Limb (tissue), 2 donors: ENCODE results near the gene TNPO3.
"Not testable (repeated sequence)": the region's sequence is repeated elsewhere in the genome, so short reads cannot be mapped to it uniquely, and the experiment has no call there.

Experiments
- DNase-seq, 2 donors: peaks; one replicate each; pipeline ENCODE4 v3.0.0-alpha.2; 2016; ENCODE audit errors: extremely low spot score in 2 of 2

Gene TNPO3

GRCh38 chr7:128924707-128925588 is 130.0 kb downstream of the TNPO3 start:
- no peak for DNase-seq

GRCh38 chr7:128923411-128923800 is 131.5 kb downstream of the TNPO3 start:
- no peak for DNase-seq

- no peak for DNase-seq
Observed at GRCh38 chr7:128922496-128923410, 132.2 kb downstream of the TNPO3 start.

- no peak for DNase-seq
Observed at GRCh38 chr7:128921866-128922440, 133.0 kb downstream of the TNPO3 start.

- no peak for DNase-seq
Observed at GRCh38 chr7:128920913-128921582, 133.9 kb downstream of the TNPO3 start.

GRCh38 chr7:128919881-128920799 is 134.8 kb downstream of the TNPO3 start:
- DNase-seq, result no peak

- no peak for DNase-seq
Observed at GRCh38 chr7:128919241-128919640, 135.7 kb downstream of the TNPO3 start.

- DNase-seq, result no peak
Observed at GRCh38 chr7:128918016-128918665, 136.8 kb downstream of the TNPO3 start.

GRCh38 chr7:128917122-128917521 is 137.8 kb downstream of the TNPO3 start:
- DNase-seq, result no peak

GRCh38 chr7:128916643-128916915 is 138.3 kb downstream of the TNPO3 start:
- DNase-seq, result no peak

GRCh38 chr7:128915841-128916642 is 138.9 kb downstream of the TNPO3 start:
- DNase-seq, result no peak

GRCh38 chr7:128915271-128915819 is 139.6 kb downstream of the TNPO3 start:
- DNase-seq, result no peak

- no peak for DNase-seq
Observed at GRCh38 chr7:128914566-128915151, 140.3 kb downstream of the TNPO3 start.

- DNase-seq, result no peak
Observed at GRCh38 chr7:128913870-128914565, 140.9 kb downstream of the TNPO3 start.

- not testable (repeated sequence) for DNase-seq
Observed at GRCh38 chr7:128912709-128913495, 142.0 kb downstream of the TNPO3 start.

GRCh38 chr7:128912281-128912680 is 142.6 kb downstream of the TNPO3 start:
- DNase-seq, result no peak

- DNase-seq, result no peak
Observed at GRCh38 chr7:128911423-128912031, 143.4 kb downstream of the TNPO3 start.
